ENCODE results near the gene ZBTB1. TPM values are rescaled to one million over a fixed set of nuclear protein-coding genes. Genes with fewer than 3 reads are reported as not detected.
A peak's percentile ranks its signal among the peaks of the same experiment; 100 is the strongest.

The ZBTB1 gene
- total and polyA plus RNA-seq, 9 of the 15 experiments (the other 6 are each of a cell fraction or from before 2014, with no cell fraction given), result 2.3 to 16.5 (median 9.0) TPM

GRCh38 chr14:64509036-64509435 is 4.5 kb downstream of the ZBTB1 start:
- BruUV-seq (replicated peaks), result no TSS peak
- peak; percentile 44; the same call in 1 of the 2 replicates for TF ChIP-seq MGA (IDR thresholded peaks at IDR 0.05)
- no peak for TF ChIP-seq PHF8 (IDR thresholded peaks at IDR 0.05; ENCODE audit: borderline replicate concordance, low read length)
- H3K9me1 ChIP-seq (ENCODE audit: control insufficient read depth, insufficient read depth, low read length), result no peaks in the 10 kb centered on the region
- H2AFZ ChIP-seq (ENCODE audit: low read depth, low read length), result peak overlapping the region; percentile 54; the same call in 1 of the 2 replicates
- peak overlapping the region; percentile 19; the same call in 1 of the 3 replicates for H3K27ac ChIP-seq (ENCODE audit: extremely low read depth, low read depth, low read length)
- no peak overlapping the region for H3K4me3 ChIP-seq
- H3K4me2 ChIP-seq (ENCODE audit: insufficient read depth, low read length), result peak overlapping the region; percentile 66
- no peaks in the 10 kb centered on the region for H4K20me1 ChIP-seq (replicated peaks; ENCODE audit: control insufficient read depth, insufficient read depth, low read length)
- peak in 1 of 4 experiments; percentile 64 for DNase-seq (ENCODE audit: extremely low read depth in 1 of 4, low spot score in 3 of 4)
- ATAC-seq, result peak; percentile 15
- ChIA-PET CTCF (ENCODE audit: low intra/inter-chr PET ratio) (interaction anchor here (1.1 kb wide), 1 partner anchor 166 kb away, joined by 3 read pairs; no protein-coding TSS in a partner anchor), POLR2A (no interaction called here)
- no peaks in the 10 kb centered on the region for H3K9me3 ChIP-seq (replicated peaks; ENCODE audit: control insufficient read depth, insufficient read depth, low read depth, low read length)
- no peaks in the 10 kb centered on the region for H3K27me3 ChIP-seq (ENCODE audit: control insufficient read depth in 2 of 2, insufficient read depth in 2 of 2, low read length in 2 of 2)
- WGBS (ENCODE audit: insufficient coverage, low coverage, missing lambda C conversion rate), result 15% methylated on average over 8 of the region's 8 CpGs
- peaks cover 56% of the 10 kb centered on the region for H3K79me2 ChIP-seq (ENCODE audit: control insufficient read depth, insufficient read depth, low read length)
- in situ Hi-C loops (cut with MboI), result no loop called here
- H3K9ac ChIP-seq (ENCODE audit: insufficient read depth in 1 of 2, low read depth in 2 of 2, low read length in 2 of 2), result peak overlapping the region; percentile 35 to 65; a peak in 2 of 4 replicates
- intact Hi-C loops (cut with micrococcal nuclease), result loop anchor here (5.0 kb wide), 1 partner anchor 42 kb away; the partner anchor contains the start of gene AKAP5
- H3K4me1 ChIP-seq (replicated peaks in 1 of 2; ENCODE audit: control insufficient read depth in 2 of 2, insufficient read depth in 2 of 2, low read length in 2 of 2), result peaks cover 10 to 33% of the 10 kb centered on the region in 2 experiments; a peak in 4 of 5 replicates
- H3K36me3 ChIP-seq (ENCODE audit: control insufficient read depth, insufficient read depth, low read length), result no peaks in the 10 kb centered on the region
- FAIRE-seq, result peak; percentile 62
